Fibroblast of villous mesenchyme (primary cell): ENCODE results near the gene GPC4. TPM values are rescaled to one million over a fixed set of nuclear protein-coding genes. Genes with fewer than 3 reads are reported as not detected.

Experiments used
- DNase-seq: peaks from one replicate; pipeline ENCODE4 v3.0.0-alpha.2; 2010; ENCODE audit warnings: low read depth
- H3K4me3 ChIP-seq: 2 replicates; pipeline ENCODE4 v1.5.1; 2011; ENCODE audit warnings: low read depth, mild to moderate bottlenecking, low read length
- CTCF ChIP-seq: IDR thresholded peaks from 2 replicates; pipeline ENCODE4 v1.5.1; 2012; ENCODE audit warnings: low read depth, mild to moderate bottlenecking, low read length; ENCODE audit not compliant: insufficient read depth
- total RNA-seq: library from RNA; depleted of rRNA; stranded (reverse); fragments of >200 nt; gene quantifications from 2 replicates; pipeline ENCODE4 v1.2.3, GENCODE V29; 2012

Gene GPC4
- total RNA-seq, 1 donor, result 0.86 TPM

GRCh38 chrX:133306316-133306715, 109.0 kb downstream of the GPC4 start:
- H3K4me3 ChIP-seq, result no peak overlapping the region
- DNase-seq, result no peak
- no peak for TF ChIP-seq CTCF

- no peak for TF ChIP-seq CTCF
- DNase-seq, result no peak
- no peak overlapping the region for H3K4me3 ChIP-seq
These were observed 109.9 kb downstream of the GPC4 start for GRCh38 chrX:133305348-133305747.

- no peak for DNase-seq
- TF ChIP-seq CTCF, result no peak
- no peak overlapping the region for H3K4me3 ChIP-seq
These were observed 112.4 kb downstream of the GPC4 start for GRCh38 chrX:133302775-133303445.

GRCh38 chrX:133300591-133300990, 114.7 kb downstream of the GPC4 start:
- DNase-seq, result no peak
- H3K4me3 ChIP-seq, result no peak overlapping the region
- no peak for TF ChIP-seq CTCF

- no peak for TF ChIP-seq CTCF
- H3K4me3 ChIP-seq, result no peak overlapping the region
- no peak for DNase-seq
These were observed 118.0 kb downstream of the GPC4 start for GRCh38 chrX:133297284-133297683.

GRCh38 chrX:133294126-133294525, 121.2 kb downstream of the GPC4 start:
- H3K4me3 ChIP-seq, result no peak overlapping the region
- TF ChIP-seq CTCF, result no peak
- DNase-seq, result no peak

GRCh38 chrX:133290076-133290475, 125.2 kb downstream of the GPC4 start:
- DNase-seq, result no peak
- H3K4me3 ChIP-seq, result no peak overlapping the region
- no peak for TF ChIP-seq CTCF
